Lung (tissue), 12 donors: Measurements from ENCODE around the gene PFDN1. TPM values are rescaled to one million over a fixed set of nuclear protein-coding genes. Genes with fewer than 3 reads are reported as not detected.

Experiments used
- ATAC-seq: fragments of 200-7000 bp; cut with Tn5 transposase; one replicate; pipeline ENCODE4 v1.9.1; 2020; ENCODE audit warnings: moderate number of reproducible peaks; ENCODE audit not compliant: insufficient read depth, low FRiP score
- DNase-seq, 3 donors: peaks; one replicate each; pipeline ENCODE4 v3.0.0-alpha.2; 2013 to 2017
- H3K27ac ChIP-seq, 2 donors: one replicate each; pipeline ENCODE4 v1.5.1; 2013; ENCODE audit warnings: mild to moderate bottlenecking in 2 of 2, moderate library complexity in 2 of 2, control low read depth in 1 of 2, inconsistent platforms in 1 of 2, low read depth in 1 of 2, low read length in 1 of 2
- H3K27me3 ChIP-seq, 3 donors: one replicate each; pipeline ENCODE4 v1.5.1; 2013; ENCODE audit warnings: low read length in 2 of 3; ENCODE audit not compliant: control insufficient read depth in 3 of 3, insufficient read depth in 3 of 3
- H3K36me3 ChIP-seq, 4 donors: one replicate each; pipeline ENCODE4 v1.5.1; 2013; ENCODE audit warnings: low read length in 4 of 4, mild to moderate bottlenecking in 1 of 4, moderate library complexity in 1 of 4; ENCODE audit not compliant: control insufficient read depth in 4 of 4, insufficient read depth in 4 of 4
- H3K4me1 ChIP-seq, 5 donors: one replicate each; pipeline ENCODE4 v1.5.1; 2013; ENCODE audit warnings: low read length in 5 of 5, mild to moderate bottlenecking in 2 of 5, moderate library complexity in 1 of 5; ENCODE audit not compliant: control insufficient read depth in 5 of 5, insufficient read depth in 5 of 5
- H3K4me3 ChIP-seq: one replicate; pipeline ENCODE4 v1.5.1; 2013; ENCODE audit warnings: mild to moderate bottlenecking, control low read depth, moderate library complexity
- H3K9ac ChIP-seq, 2 donors: one replicate each; pipeline ENCODE4 v1.5.1; 2013; ENCODE audit warnings: low read length in 2 of 2, control low read depth in 1 of 2; ENCODE audit not compliant: insufficient read depth in 1 of 2
- H3K9me3 ChIP-seq, 4 donors: one replicate each; pipeline ENCODE4 v1.5.1; 2013; ENCODE audit warnings: low read length in 3 of 4, mild to moderate bottlenecking in 1 of 4, moderate library complexity in 1 of 4; ENCODE audit not compliant: control insufficient read depth in 4 of 4, insufficient read depth in 3 of 4
- WGBS, 2 donors: extraction: QIAGEN DNeasy Blood & Tissue Kit; methylation state at CpG; one replicate each; pipeline ENCODE4 v1.1.7; 2013; 5-methylcytosine and 5-hydroxymethylcytosine counted together
- polyA plus RNA-seq, 2 donors: library from polyadenylated mRNA; stranded (reverse); fragments of 200-250 nt; gene quantifications; one replicate each; pipeline ENCODE4 v1.2.1, GENCODE V29; 2013
- total RNA-seq, 2 donors: library from RNA; depleted of rRNA in 1 of 2; stranded (reverse); fragments of >200 nt in 1 of 2; gene quantifications; one replicate each; pipeline ENCODE4 v1.2.1, GENCODE V29; 2014 to 2021
- TF ChIP-seq, protein P1 (sequence below): IDR thresholded peaks from 2 replicates; pipeline ENCODE4 v1.5.1; 2012; ENCODE audit warnings: mild to moderate bottlenecking; ENCODE audit errors: control extremely low read depth, extremely low read depth
- donor health status: control.
- donor health status: control.
- donor health status: Bipolar disorder and iron deficiency.
- donor health status: healthy.
- donor health status: DM: yes; HTN: yes; CAD: no.

Gene PFDN1
- total and polyA plus RNA-seq, 4 donors = 42.0 to 108 (median 51.6) TPM

DNA sequence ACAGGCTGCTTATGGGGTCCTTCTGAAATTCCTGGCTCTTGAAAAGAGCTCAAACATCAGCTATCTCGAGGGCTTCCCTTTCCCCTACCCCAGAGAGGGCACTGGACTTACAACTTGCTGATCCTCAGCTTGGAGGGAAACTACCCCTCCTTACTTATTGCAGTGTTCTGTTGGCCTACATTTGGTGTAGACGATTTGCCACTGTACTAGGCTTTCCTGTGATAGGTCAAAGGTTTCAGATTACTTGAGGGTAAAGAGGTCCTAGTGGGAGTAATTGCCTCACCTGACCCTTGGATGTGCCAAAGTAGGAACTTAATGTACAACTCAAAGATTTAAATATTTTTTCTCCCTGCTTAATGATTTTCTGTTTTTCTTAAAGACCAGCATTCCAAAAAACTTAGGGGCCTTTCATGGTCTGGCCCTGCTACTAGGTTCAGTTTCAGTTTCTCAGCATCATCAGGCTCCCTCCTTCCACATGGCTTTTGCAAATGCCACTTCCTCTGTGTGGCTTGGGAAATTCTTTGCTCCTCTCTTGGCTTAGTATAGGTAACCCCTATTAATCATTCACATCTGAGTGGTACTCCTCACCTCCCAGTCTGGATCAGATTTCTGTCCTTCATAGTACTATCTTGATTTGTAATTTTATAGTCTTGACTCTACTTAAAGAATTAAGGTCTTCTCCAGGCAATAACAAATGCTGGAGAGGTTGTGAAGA, 95.5 kb downstream of the PFDN1 start:
- TF ChIP-seq, protein P1, sequence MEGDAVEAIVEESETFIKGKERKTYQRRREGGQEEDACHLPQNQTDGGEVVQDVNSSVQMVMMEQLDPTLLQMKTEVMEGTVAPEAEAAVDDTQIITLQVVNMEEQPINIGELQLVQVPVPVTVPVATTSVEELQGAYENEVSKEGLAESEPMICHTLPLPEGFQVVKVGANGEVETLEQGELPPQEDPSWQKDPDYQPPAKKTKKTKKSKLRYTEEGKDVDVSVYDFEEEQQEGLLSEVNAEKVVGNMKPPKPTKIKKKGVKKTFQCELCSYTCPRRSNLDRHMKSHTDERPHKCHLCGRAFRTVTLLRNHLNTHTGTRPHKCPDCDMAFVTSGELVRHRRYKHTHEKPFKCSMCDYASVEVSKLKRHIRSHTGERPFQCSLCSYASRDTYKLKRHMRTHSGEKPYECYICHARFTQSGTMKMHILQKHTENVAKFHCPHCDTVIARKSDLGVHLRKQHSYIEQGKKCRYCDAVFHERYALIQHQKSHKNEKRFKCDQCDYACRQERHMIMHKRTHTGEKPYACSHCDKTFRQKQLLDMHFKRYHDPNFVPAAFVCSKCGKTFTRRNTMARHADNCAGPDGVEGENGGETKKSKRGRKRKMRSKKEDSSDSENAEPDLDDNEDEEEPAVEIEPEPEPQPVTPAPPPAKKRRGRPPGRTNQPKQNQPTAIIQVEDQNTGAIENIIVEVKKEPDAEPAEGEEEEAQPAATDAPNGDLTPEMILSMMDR = no peak
- WGBS, 2 donors = 47 to 58% methylated on average over 2 of the region's 2 CpGs
- Histone ChIP-seq H3K9me3 (no peaks in the 10 kb centered on the region), H3K27me3 (no peaks in the 10 kb centered on the region), H3K9ac (no peak overlapping the region), H3K27ac (no peak overlapping the region), H3K36me3 (no peaks in the 10 kb centered on the region), H3K4me1 (peaks cover 0 to 15% (median 1%) of the 10 kb centered on the region in 5 donors), H3K4me3 (no peak overlapping the region)
- peak; percentile 45 for ATAC-seq
- DNase-seq = peak; percentile 17 to 51 (median 24)

DNA sequence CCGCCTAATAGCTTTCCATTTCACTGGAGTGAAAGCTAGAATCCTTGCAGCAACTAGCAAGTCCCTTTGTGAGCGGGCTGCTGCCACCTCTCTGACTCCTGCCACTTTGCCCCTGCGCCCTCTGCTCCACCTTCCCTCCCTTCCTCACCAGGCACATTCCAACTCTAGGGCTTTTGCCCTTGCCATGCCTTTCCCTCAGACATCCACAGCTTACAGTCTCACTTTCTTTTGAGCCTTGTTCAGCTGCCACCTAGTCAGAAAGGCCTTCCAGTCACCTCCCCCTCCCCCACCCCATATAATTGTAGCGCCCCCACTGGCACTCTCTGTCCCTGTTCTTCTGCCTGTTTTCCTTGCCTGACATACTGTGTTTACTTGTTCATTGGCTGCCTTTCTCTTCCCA, 96.9 kb downstream of the PFDN1 start:
- DNase-seq = no peak
- H3K27ac ChIP-seq = peak overlapping the region in 1 of 2 donors; percentile 41

DNA sequence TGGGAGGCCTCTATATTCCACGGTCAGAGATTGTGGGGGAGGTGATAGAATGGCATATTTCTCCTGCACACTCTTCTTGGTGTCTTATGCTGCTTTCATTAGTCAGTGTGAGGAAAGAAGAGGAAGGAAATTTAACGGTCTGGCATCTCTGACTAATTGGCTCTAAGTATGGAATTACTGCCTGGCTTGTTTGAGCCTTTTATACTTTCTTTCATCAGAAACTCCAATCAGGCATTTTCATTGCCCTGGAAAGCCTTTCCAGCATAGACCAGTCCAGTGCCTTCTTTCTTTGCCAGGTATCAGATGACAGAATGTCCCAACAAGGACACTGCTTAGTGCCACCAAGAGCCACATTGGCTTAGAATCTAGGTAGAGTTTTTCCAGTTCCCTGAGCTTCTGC, 97.7 kb downstream of the PFDN1 start:
- 33 to 54% methylated on average over 2 of the region's 2 CpGs for WGBS, 2 donors
- no peak for DNase-seq
- Histone ChIP-seq H3K9ac (no peak overlapping the region), H3K36me3 (no peaks in the 10 kb centered on the region), H3K4me1 (peaks cover 0 to 19% (median 1%) of the 10 kb centered on the region in 5 donors), H3K27ac (peak overlapping the region in 1 of 2 donors; percentile 46), H3K9me3 (no peaks in the 10 kb centered on the region), H3K4me3 (no peak overlapping the region), H3K27me3 (no peaks in the 10 kb centered on the region)
- ATAC-seq = no peak
- TF ChIP-seq, protein P1 = no peak

More for the DNA sequence above, 96.9 kb downstream of the PFDN1 start:
- H3K9ac ChIP-seq = no peak overlapping the region
- ATAC-seq = no peak
- TF ChIP-seq, protein P1 = no peak
- 91 to 93% methylated on average over 4 of the region's 4 CpGs for WGBS, 2 donors
- H3K27me3 ChIP-seq = no peaks in the 10 kb centered on the region
- peaks cover 0 to 19% (median 1%) of the 10 kb centered on the region in 5 donors for H3K4me1 ChIP-seq
- H3K9me3 ChIP-seq = no peaks in the 10 kb centered on the region
- H3K36me3 ChIP-seq = no peaks in the 10 kb centered on the region
- H3K4me3 ChIP-seq = no peak overlapping the region
